ENCODE data around the gene ADH1A.
"Not testable (repeated sequence)": the region's sequence is repeated elsewhere in the genome, so short reads cannot be mapped to it uniquely, and the experiment has no call there.

DNA sequence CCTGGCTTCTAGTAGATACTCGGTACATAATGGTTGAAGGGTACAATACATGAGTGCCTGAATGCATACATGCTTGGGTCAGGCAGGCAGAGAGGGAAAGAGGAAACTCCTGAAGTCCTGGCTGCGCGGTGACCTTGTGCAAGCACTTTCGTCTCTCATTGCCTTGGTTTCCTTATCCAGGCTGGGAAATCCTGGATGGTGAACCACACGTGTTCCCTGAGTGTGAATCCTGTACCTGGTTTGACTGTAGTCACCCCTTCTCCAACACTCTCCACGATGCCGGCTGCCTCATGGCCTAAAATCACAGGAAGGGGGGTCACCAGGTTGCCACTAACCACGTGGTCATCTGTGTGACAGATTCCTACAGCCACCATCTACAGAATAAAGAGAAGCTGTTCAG is 27.0 kb upstream of the ADH1A start:
- TF ChIP-seq, protein P1, sequence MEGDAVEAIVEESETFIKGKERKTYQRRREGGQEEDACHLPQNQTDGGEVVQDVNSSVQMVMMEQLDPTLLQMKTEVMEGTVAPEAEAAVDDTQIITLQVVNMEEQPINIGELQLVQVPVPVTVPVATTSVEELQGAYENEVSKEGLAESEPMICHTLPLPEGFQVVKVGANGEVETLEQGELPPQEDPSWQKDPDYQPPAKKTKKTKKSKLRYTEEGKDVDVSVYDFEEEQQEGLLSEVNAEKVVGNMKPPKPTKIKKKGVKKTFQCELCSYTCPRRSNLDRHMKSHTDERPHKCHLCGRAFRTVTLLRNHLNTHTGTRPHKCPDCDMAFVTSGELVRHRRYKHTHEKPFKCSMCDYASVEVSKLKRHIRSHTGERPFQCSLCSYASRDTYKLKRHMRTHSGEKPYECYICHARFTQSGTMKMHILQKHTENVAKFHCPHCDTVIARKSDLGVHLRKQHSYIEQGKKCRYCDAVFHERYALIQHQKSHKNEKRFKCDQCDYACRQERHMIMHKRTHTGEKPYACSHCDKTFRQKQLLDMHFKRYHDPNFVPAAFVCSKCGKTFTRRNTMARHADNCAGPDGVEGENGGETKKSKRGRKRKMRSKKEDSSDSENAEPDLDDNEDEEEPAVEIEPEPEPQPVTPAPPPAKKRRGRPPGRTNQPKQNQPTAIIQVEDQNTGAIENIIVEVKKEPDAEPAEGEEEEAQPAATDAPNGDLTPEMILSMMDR (IDR thresholded peaks at IDR 0.05) = not testable (repeated sequence)
- TF ChIP-seq POLR2A (IDR thresholded peaks at IDR 0.05) = not testable (repeated sequence)

Data from uterus (tissue), 2 donors.